ENCODE results near the gene ADA. TPM values are rescaled to one million over a fixed set of nuclear protein-coding genes. Genes with fewer than 3 reads are reported as not detected.
A peak's percentile ranks its signal among the peaks of the same experiment; 100 is the strongest.

The ADA gene
- total and polyA plus RNA-seq, 2 of the 13 experiments (the other 11 are each of a cell fraction or from before 2014, with no cell fraction given), result 2.5 to 11.3 TPM

GRCh38 chr20:44642203-44643153 lies 9.0 kb downstream of the ADA start:
- no TSS peak for BruUV-seq (replicated peaks)
- Histone ChIP-seq H3K9ac (ENCODE audit: insufficient read depth, low read depth, low read length) (peak overlapping the region; percentile 69), H3K27ac (ENCODE audit: extremely low read length, insufficient read depth, low read length) (peak overlapping the region; percentile 15), H3K4me1 (ENCODE audit: insufficient read depth, low read length) (peaks cover 28% of the 10 kb centered on the region), H3K36me3 (replicated peaks in 1 of 2; ENCODE audit: control insufficient read depth in 1 of 2, insufficient read depth in 2 of 2, low read length in 2 of 2) (no peaks in the 10 kb centered on the region), H3K4me2 (ENCODE audit: low read depth, low read length) (peak overlapping the region; percentile 95), H3K4me3 (replicated peaks in 1 of 3; ENCODE audit: insufficient read depth in 1 of 3, low read depth in 2 of 3, low read length in 3 of 3) (peak overlapping the region; percentile 54 to 76 (median 63)), H3K79me2 (ENCODE audit: insufficient read depth, low read length) (no peaks in the 10 kb centered on the region), H4K20me1 (ENCODE audit: insufficient read depth, low read length) (no peaks in the 10 kb centered on the region), H2AFZ (ENCODE audit: low read length) (peak overlapping the region; percentile 90), H3K9me3 (ENCODE audit: low read length) (no peaks in the 10 kb centered on the region), H3K27me3 (ENCODE audit: control insufficient read depth in 1 of 2, insufficient read depth in 2 of 2, low read length in 2 of 2) (no peaks in the 10 kb centered on the region)
- WGBS (ENCODE audit: low lambda C conversion rate), result 13% methylated on average over 17 of the region's 17 CpGs
- in situ Hi-C loops (cut with HindIII; ENCODE audit: extremely low pct_ligation_motif_present, low pct_unique_long_range_greater_than_20kb) (no loop called here), intact Hi-C loops (cut with micrococcal nuclease; ENCODE audit: unreplicated experiment) (no loop called here)
- ATAC-seq (peak; percentile 82), DNase-seq (ENCODE audit: low spot score) (peak; percentile 69), FAIRE-seq (peak; percentile 73)
- ChIA-PET POLR2A (interaction anchor here (1.0 to 1.4 kb wide), 3 partner anchors 8 to 243 kb away, joined by 3 to 8 read pairs (median 5); partner anchors contain the start of genes ADA and YWHAB), CTCF (ENCODE audit: low intra/inter-chr PET ratio, low total read pairs) (no interaction called here)
- no peak for TF ChIP-seq MIER2 (CRISPR knock-in tag; IDR thresholded peaks at IDR 0.05)
- TF ChIP-seq NRL (CRISPR knock-in tag; IDR thresholded peaks at IDR 0.05; ENCODE audit: borderline replicate concordance), result 0 out of 2 replicates have a peak, but pooled peaks have one; percentile 33
- no peak for TF ChIP-seq ZNF562 (CRISPR knock-in tag; IDR thresholded peaks at IDR 0.05; ENCODE audit: borderline replicate concordance)
- TF ChIP-seq ATF3 (CRISPR knock-in tag; IDR thresholded peaks at IDR 0.05), result no peak
- no peak for TF ChIP-seq ZBTB21 (CRISPR knock-in tag; IDR thresholded peaks at IDR 0.05)
- no peak for TF ChIP-seq KDM5B (CRISPR knock-in tag; IDR thresholded peaks at IDR 0.05; ENCODE audit: borderline replicate concordance)
- TF ChIP-seq EP300 (IDR thresholded peaks at IDR 0.05; ENCODE audit: low read depth in 2 of 2, low read length in 2 of 2), result peak in 1 of 2 experiments; percentile 23; a peak in 1 of 4 replicates
- no peak for TF ChIP-seq EP300 (CRISPR knock-in tag; IDR thresholded peaks at IDR 0.05; ENCODE audit: borderline replicate concordance)
- TF ChIP-seq ZNF746 (CRISPR knock-in tag; IDR thresholded peaks at IDR 0.05), result no peak
- TF ChIP-seq ZNF331 (CRISPR knock-in tag; IDR thresholded peaks at IDR 0.05), result peak; percentile 6; the same call in 1 of the 2 replicates
- TF ChIP-seq ZNF530 (CRISPR knock-in tag; IDR thresholded peaks at IDR 0.05; ENCODE audit: low read depth), result no peak
- TF ChIP-seq ATM (IDR thresholded peaks at IDR 0.05; ENCODE audit: borderline replicate concordance), result no peak
- TF ChIP-seq THRA (CRISPR knock-in tag; IDR thresholded peaks at IDR 0.05; ENCODE audit: borderline replicate concordance), result no peak
- TF ChIP-seq XRCC5 (optimal IDR thresholded peaks at IDR 0.05; ENCODE audit: low read length), result peak; percentile 47
- no peak for TF ChIP-seq KLF9 (CRISPR knock-in tag; IDR thresholded peaks at IDR 0.05; ENCODE audit: low read depth)
- TF ChIP-seq KLF11 (CRISPR knock-in tag; IDR thresholded peaks at IDR 0.05), result no peak
- no peak for TF ChIP-seq ZNF709 (CRISPR knock-in tag; IDR thresholded peaks at IDR 0.05)
- TF ChIP-seq ZZZ3 (CRISPR knock-in tag; IDR thresholded peaks at IDR 0.05; ENCODE audit: borderline replicate concordance), result 0 out of 2 replicates have a peak, but pooled peaks have one; percentile 41
- no peak for TF ChIP-seq PHF5A (CRISPR knock-in tag; IDR thresholded peaks at IDR 0.05; ENCODE audit: low read depth, unreplicated experiment)
- 0 out of 2 replicates have a peak, but pooled peaks have one; percentile 35 for TF ChIP-seq ZBTB7B (CRISPR knock-in tag; IDR thresholded peaks at IDR 0.05)
- TF ChIP-seq FOXM1 (CRISPR knock-in tag; IDR thresholded peaks at IDR 0.05), result no peak
- no peak for TF ChIP-seq SOX5 (CRISPR knock-in tag; IDR thresholded peaks at IDR 0.05; ENCODE audit: borderline replicate concordance)
- no peak; the same call in 1 of the 2 replicates for TF ChIP-seq PHF21A (CRISPR knock-in tag; IDR thresholded peaks at IDR 0.05)

All from HepG2 (cell line).